Panc1 (cell line): ENCODE data around the gene TAS2R1.

Source experiments
- POLR2AphosphoS5 ChIP-seq: IDR thresholded peaks from 2 replicates; pipeline ENCODE4 v1.6.1; 2012; ENCODE audit warnings: mild to moderate bottlenecking, low read depth, low read length, moderate library complexity
- REST ChIP-seq, 2 experiments: IDR thresholded peaks; 2 replicates each; pipeline ENCODE4 v1.6.1; 2011 to 2012; ENCODE audit warnings: low read depth in 2 of 2, control low read depth in 1 of 2, low read length in 1 of 2, mild to moderate bottlenecking in 1 of 2, moderate library complexity in 1 of 2; ENCODE audit not compliant: insufficient read depth in 1 of 2
- SIN3A ChIP-seq: IDR thresholded peaks from 2 replicates; pipeline ENCODE4 v1.6.1; 2012; ENCODE audit warnings: low read depth, mild to moderate bottlenecking, low read length, moderate library complexity, borderline replicate concordance; ENCODE audit not compliant: insufficient read depth
- TCF7L2 ChIP-seq: IDR thresholded peaks from 2 replicates; pipeline ENCODE4 v1.6.1; 2011; ENCODE audit warnings: mild to moderate bottlenecking, low read depth, low read length, inconsistent platforms
- TF ChIP-seq, protein P1 (sequence below): fragments of 450-650 bp; IDR thresholded peaks from 2 replicates; pipeline ENCODE4 v1.5.1; 2017; ENCODE audit warnings: mild to moderate bottlenecking

DNA sequence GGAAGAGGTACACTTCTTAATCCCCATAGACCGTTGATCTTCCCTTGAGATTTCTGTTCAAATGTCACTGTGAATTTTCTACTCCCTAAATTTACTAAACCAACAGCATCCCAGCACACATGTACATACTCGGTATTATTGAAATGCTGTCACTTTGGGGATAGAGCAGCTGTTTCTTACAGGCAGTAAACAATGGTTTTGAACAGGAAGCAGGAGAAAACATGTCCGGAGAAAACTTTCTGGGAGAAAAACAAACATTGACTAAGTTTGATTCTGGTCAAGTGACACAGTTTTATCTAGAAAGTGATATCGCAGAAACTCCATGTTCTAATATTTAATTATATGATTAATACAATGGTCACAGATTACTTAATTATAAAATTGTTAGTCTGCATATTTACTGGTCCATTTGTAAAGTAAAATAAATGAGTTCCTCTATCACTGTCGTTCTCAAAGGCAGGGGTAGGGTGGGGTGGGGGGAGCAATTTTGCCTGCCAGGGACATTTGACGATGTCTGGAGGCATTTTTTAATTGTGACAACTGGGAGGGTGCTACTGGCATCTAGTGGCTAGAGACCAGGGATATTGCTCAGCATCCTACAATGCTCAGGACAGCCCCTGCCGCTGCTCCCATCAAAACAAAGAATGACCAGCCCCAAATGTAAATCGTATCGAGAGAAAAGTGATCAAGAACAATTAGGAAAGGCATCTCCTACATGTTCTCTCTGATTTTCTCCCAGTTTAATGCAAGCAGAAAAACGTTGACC lies 12.2 kb downstream of the TAS2R1 start:
- TF ChIP-seq, protein P1, sequence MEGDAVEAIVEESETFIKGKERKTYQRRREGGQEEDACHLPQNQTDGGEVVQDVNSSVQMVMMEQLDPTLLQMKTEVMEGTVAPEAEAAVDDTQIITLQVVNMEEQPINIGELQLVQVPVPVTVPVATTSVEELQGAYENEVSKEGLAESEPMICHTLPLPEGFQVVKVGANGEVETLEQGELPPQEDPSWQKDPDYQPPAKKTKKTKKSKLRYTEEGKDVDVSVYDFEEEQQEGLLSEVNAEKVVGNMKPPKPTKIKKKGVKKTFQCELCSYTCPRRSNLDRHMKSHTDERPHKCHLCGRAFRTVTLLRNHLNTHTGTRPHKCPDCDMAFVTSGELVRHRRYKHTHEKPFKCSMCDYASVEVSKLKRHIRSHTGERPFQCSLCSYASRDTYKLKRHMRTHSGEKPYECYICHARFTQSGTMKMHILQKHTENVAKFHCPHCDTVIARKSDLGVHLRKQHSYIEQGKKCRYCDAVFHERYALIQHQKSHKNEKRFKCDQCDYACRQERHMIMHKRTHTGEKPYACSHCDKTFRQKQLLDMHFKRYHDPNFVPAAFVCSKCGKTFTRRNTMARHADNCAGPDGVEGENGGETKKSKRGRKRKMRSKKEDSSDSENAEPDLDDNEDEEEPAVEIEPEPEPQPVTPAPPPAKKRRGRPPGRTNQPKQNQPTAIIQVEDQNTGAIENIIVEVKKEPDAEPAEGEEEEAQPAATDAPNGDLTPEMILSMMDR = no peak
- TF ChIP-seq POLR2AphosphoS5 = no peak
- TF ChIP-seq TCF7L2 = no peak
- TF ChIP-seq REST (IDR thresholded peaks at IDR 0.05; ENCODE audit: insufficient read depth in 1 of 2, low read depth in 2 of 2, low read length in 1 of 2) = no peak
- no peak for TF ChIP-seq SIN3A
